Testis (tissue), 3 donors: ENCODE results near the gene LUC7L3. TPM values are rescaled to one million over a fixed set of nuclear protein-coding genes. Genes with fewer than 3 reads are reported as not detected.
A peak's percentile ranks its signal among the peaks of the same experiment; 100 is the strongest.
"Not testable (repeated sequence)": the region's sequence is repeated elsewhere in the genome, so short reads cannot be mapped to it uniquely, and the experiment has no call there.

ENCODE experiments used
- DNase-seq: peaks from one replicate; pipeline ENCODE4 v3.0.0-alpha.2; 2019
- H3K27ac ChIP-seq, 2 donors: fragments of 200-600 bp; sonication (generic); one replicate each; pipeline ENCODE4 v1.5.1; 2019
- H3K27me3 ChIP-seq: fragments of 200-600 bp; sonication (generic); one replicate; pipeline ENCODE4 v1.5.1; 2019
- H3K36me3 ChIP-seq: fragments of 200-600 bp; sonication (generic); one replicate; pipeline ENCODE4 v1.5.1; 2017; ENCODE audit warnings: low read depth; ENCODE audit errors: missing control alignments
- H3K4me1 ChIP-seq: fragments of 200-600 bp; sonication (generic); one replicate; pipeline ENCODE4 v1.5.1; 2019
- H3K4me3 ChIP-seq, 2 donors: fragments of 200-600 bp; sonication (generic); one replicate each; pipeline ENCODE4 v1.5.1; 2017 to 2019
- H3K9me3 ChIP-seq: fragments of 200-600 bp; sonication (generic); one replicate; pipeline ENCODE4 v1.5.1; 2017
- CTCF ChIP-seq, 3 experiments: fragments of 450-650 bp in 2 of 3; fragments of 200-600 bp in 1 of 3; sonication (generic) in 1 of 3; IDR thresholded peaks; one replicate each; pipeline ENCODE4 v1.5.1; 2016 to 2019; ENCODE audit warnings: antibody characterized with exemption in 3 of 3, mild to moderate bottlenecking in 2 of 3, moderate library complexity in 1 of 3
- POLR2A ChIP-seq: fragments of 450-650 bp; IDR thresholded peaks from one replicate; pipeline ENCODE4 v1.6.1; 2017; ENCODE audit warnings: antibody characterized with exemption, mild to moderate bottlenecking, moderate library complexity
- WGBS, 2 donors: methylation state at CpG; one replicate each; pipeline ENCODE4 v1.1.5; 2018; 5-methylcytosine and 5-hydroxymethylcytosine counted together
- intact Hi-C: fragments of 100-400 bp; cut with DNase I; formaldehyde crosslinking; loops from one replicate; pipeline ENCODE4 v1.15.1; 2023; ENCODE audit warnings: low total_unique reads
- polyA plus RNA-seq: library from polyadenylated mRNA; stranded (reverse); fragments of 350-450 nt; fragmentation: Illumina TruSeq; extraction: RNeasy Lipid Tissue Mini Kit (QIAGEN cat#74804); gene quantifications from one replicate; pipeline ENCODE4 v1.2.3, GENCODE V29; 2014; ENCODE audit warnings: low read depth, low replicate concordance; ENCODE audit not compliant: insufficient read depth
- total RNA-seq, 2 donors: library from RNA; depleted of rRNA; stranded (reverse); fragments of >200 nt; gene quantifications; one replicate each; pipeline ENCODE4 v1.2.3, GENCODE V29; 2016

The LUC7L3 gene
- total and polyA plus RNA-seq, 3 donors from 2014 or later, result 37.4 to 160 (median 115) TPM

DNA sequence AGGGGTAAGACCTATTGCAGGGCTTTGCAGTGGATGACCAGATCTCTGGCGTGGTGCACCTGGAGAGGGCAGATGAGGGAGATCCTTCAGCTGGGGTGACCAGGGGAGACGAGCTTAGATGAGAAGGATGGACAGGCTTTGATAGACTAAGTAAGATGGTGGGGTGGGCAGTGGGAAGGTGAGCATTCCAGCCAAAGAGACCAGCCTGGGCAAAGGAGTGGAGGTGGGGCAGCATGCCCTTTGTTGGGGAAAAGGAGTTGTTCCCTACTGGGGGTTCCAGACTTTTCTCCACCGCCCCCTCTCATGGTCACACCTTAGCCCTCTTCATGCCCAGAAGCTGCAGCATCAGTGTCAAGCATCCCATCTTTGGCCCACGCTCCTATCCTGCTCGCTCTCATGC is 39.3 kb upstream of the LUC7L3 start:
- H3K27ac ChIP-seq, result no peak overlapping the region
- intact Hi-C loops, result loop anchor here (10.0 kb wide), 1 partner anchor 45 kb away; the partner anchor contains the start of gene ABCC3
- no peaks in the 10 kb centered on the region for H3K27me3 ChIP-seq
- peaks cover 5% of the 10 kb centered on the region for H3K4me1 ChIP-seq
- no peak for TF ChIP-seq POLR2A
- TF ChIP-seq CTCF (IDR thresholded peaks at IDR 0.05), result no peak
- no peak overlapping the region for H3K4me3 ChIP-seq
- no peaks in the 10 kb centered on the region for H3K36me3 ChIP-seq
- no peaks in the 10 kb centered on the region for H3K9me3 ChIP-seq
- no peak for DNase-seq
- 99 to 100% methylated on average over 5 of the region's 5 CpGs for WGBS, 2 donors

DNA sequence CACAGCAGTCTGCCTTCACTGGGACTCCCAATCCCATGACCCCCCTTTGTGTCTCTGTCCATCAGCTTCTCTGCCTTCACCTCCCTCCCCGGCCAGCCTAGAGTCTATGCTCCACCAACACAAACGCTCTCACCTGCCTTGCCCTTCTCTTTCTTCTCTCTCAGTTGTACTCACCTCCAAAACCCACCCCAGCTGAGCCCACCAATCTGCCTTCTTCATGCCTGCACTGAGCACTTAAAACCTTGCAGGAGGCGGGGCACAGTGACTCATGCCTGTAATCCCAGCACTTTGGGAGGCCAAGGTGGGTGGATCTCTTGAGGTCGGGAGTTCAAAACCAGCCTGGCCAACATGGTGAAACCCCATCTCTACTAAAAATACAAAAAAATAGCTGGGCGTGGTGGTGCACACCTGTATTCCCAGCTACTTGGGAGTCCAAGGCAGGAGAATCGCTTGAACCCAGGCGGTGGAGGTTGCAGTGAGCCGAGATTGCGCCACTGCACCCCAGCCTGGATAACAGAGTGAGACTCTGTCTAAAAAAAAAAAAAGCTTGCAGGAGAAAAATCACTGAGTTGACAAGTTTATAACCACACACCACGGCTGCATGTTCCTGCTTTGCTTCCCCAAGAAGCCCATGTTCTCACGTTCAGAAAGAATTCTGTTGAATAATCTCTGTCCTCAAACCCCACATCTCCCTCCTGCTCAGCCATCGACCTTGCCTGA is 38.7 kb upstream of the LUC7L3 start:
- H3K27ac ChIP-seq, H3K27me3 ChIP-seq, H3K4me1 ChIP-seq, DNase-seq, H3K36me3 ChIP-seq, H3K4me3 ChIP-seq, H3K9me3 ChIP-seq: not testable (repeated sequence)
- 69 to 78% methylated on average over 12 of the region's 12 CpGs for WGBS, 2 donors
- intact Hi-C loops, result loop anchor here (10.0 kb wide), 1 partner anchor 46 kb away; the partner anchor contains the start of gene ABCC3

DNA sequence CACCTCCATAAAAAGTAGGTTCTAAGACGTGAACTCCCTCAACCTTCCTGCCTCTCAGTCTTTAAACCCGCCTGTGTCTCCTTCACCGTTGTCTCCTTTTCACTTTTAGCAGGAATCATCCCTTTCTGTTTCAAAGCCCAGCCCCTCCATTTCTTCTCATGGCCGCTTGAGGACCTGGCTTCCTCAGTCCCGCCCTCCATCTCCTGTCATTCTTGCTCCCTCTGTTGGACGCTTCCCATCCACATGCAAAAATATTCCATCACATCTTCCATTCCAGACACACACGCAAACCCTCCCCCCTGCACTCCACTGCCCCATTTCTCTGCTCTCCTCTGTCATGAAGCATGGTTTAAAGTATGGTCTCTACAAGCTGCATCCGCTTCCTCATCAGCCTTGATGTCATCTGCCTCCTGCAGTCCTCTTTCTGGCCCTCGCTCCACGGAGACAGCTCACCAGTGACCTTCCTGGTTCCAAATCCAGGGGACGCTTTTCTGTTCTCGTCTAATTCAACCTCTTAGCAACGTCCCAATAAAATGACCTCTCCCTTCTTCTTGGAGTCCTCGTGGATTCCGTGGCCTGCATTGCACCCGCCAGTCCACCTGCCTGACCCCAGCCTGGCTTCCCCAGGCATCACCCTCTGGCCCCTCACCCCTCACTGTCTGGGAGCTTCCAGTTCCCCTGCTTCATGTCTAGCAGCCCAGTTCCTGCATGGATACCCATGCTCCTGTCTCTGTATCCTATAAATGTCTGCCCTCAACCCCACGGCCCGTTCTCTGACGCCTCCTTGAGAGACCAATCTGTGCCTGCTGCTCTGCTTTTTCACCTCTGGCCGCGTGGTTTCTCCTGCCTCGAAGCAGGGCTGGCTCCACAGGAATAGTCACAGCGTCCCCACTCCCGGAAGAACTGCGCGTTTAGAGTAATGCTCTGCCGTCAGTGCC is 37.9 kb upstream of the LUC7L3 start:
- Histone ChIP-seq H3K4me1 (peaks cover 10% of the 10 kb centered on the region), H3K9me3 (no peaks in the 10 kb centered on the region), H3K36me3 (no peaks in the 10 kb centered on the region), H3K27me3 (no peaks in the 10 kb centered on the region), H3K27ac (no peak overlapping the region), H3K4me3 (no peak overlapping the region)
- 63% methylated on average over 27 of the region's 27 CpGs for WGBS, 2 donors
- DNase-seq, result peak; percentile 81
- TF ChIP-seq POLR2A (no peak), CTCF (IDR thresholded peaks at IDR 0.05) (peak; percentile 30 to 61 (median 47))
- intact Hi-C loops, result loop anchor here (10.0 kb wide), 1 partner anchor 47 kb away; the partner anchor contains the start of gene ABCC3

GRCh38 chr17:50682441-50682840 is 37.0 kb upstream of the LUC7L3 start:
- Histone ChIP-seq H3K27ac (no peak overlapping the region), H3K4me3 (no peak overlapping the region), H3K4me1 (peaks cover 19% of the 10 kb centered on the region), H3K27me3 (no peaks in the 10 kb centered on the region), H3K9me3 (no peaks in the 10 kb centered on the region), H3K36me3 (no peaks in the 10 kb centered on the region)
- DNase-seq, result no peak
- 71 to 77% methylated on average over 3 of the region's 3 CpGs for WGBS, 2 donors
- TF ChIP-seq POLR2A, result no peak
- TF ChIP-seq CTCF (IDR thresholded peaks at IDR 0.05), result no peak
- intact Hi-C loops, result loop anchor here (10.0 kb wide), 1 partner anchor 48 kb away; the partner anchor contains the start of gene ABCC3

- H3K27ac ChIP-seq, result no peak overlapping the region
- H3K4me1 ChIP-seq, result peaks cover 22% of the 10 kb centered on the region
- H3K36me3 ChIP-seq, result no peaks in the 10 kb centered on the region
- TF ChIP-seq CTCF (IDR thresholded peaks at IDR 0.05) (no peak), POLR2A (no peak)
- intact Hi-C loops, result loop anchor here (10.0 kb wide), 1 partner anchor 48 kb away; the partner anchor contains the start of gene ABCC3
- no peak for DNase-seq
- H3K27me3 ChIP-seq, result no peaks in the 10 kb centered on the region
- no peaks in the 10 kb centered on the region for H3K9me3 ChIP-seq
- WGBS, 2 donors, result 94 to 95% methylated on average over 3 of the region's 3 CpGs
- no peak overlapping the region for H3K4me3 ChIP-seq
These were observed 36.5 kb upstream of the LUC7L3 start for GRCh38 chr17:50682938-50683337.
